ENCODE results near the gene BBS7.

DNA sequence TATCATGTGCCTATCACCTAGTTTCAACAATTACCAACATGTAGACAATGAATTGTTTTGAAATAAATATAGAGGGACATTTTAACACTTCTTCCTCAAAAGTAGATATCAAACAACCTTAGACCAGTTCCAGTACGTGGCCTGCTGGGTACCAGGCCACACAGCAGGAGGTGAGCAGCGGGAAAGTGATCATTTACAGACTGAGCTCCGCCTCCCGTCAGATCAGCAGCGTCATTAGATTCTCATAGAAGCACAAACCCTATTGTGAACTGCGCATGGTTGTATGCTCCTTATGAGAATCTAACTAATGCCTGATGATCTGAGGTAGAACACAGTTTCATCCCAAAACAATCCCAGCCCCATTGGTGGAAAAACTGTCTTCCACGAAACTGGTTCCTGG, 6.5 kb downstream of the BBS7 start:
- TF ChIP-seq CTCF (conservative IDR thresholded peaks at IDR 0.05 in 1 of 2, IDR thresholded peaks at IDR 0.05 in 1 of 2; ENCODE audit: low read depth in 1 of 2, low read length in 2 of 2) (no peak), EZH2 (IDR thresholded peaks at IDR 0.05; ENCODE audit: low read length, missing control alignments) (no peak)
